ENCODE results near the gene PABPN1L. TPM values are rescaled to one million over a fixed set of nuclear protein-coding genes. Genes with fewer than 3 reads are reported as not detected.

PABPN1L gene
- total and polyA plus RNA-seq, 2 of the 13 experiments (the other 11 are each of a cell fraction or from before 2014, with no cell fraction given), result not detected

DNA sequence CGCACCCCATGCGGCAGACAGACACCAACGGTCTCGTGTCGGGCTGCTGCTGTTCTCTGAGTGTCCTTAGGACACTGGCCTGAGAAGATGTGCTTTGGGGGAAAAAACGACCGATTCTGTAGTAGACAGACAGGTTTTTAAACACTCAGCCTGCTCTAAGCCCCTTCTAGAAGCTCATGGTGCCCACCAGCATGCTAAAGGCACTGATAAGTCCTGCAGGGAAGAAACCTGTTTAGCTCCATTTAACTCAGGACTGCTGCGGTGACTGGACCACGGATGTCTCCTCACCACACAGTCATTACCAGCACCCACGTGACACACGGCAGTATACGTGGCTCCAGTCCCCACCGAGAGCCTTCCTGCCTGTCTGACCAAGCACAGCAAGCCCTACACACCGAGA lies 35.7 kb downstream of the PABPN1L start:
- Histone ChIP-seq H3K36me3 (replicated peaks in 1 of 2; ENCODE audit: control insufficient read depth in 1 of 2, insufficient read depth in 2 of 2, low read length in 2 of 2) (no peaks in the 10 kb centered on the region), H3K27me3 (ENCODE audit: control insufficient read depth in 1 of 2, insufficient read depth in 2 of 2, low read length in 2 of 2) (no peaks in the 10 kb centered on the region), H3K27ac (ENCODE audit: extremely low read length, insufficient read depth, low read length) (no peak overlapping the region), H3K79me2 (ENCODE audit: insufficient read depth, low read length) (no peaks in the 10 kb centered on the region), H3K4me1 (ENCODE audit: insufficient read depth, low read length) (0 out of 2 replicates have a peak, but pooled peaks cover 7% of the 10 kb centered on the region), H4K20me1 (ENCODE audit: insufficient read depth, low read length) (no peaks in the 10 kb centered on the region), H3K4me2 (ENCODE audit: low read depth, low read length) (no peak overlapping the region), H2AFZ (ENCODE audit: low read length) (no peak overlapping the region), H3K4me3 (replicated peaks in 1 of 3; ENCODE audit: insufficient read depth in 1 of 3, low read depth in 2 of 3, low read length in 3 of 3) (no peak overlapping the region), H3K9ac (ENCODE audit: insufficient read depth, low read depth, low read length) (no peak overlapping the region), H3K9me3 (ENCODE audit: low read length) (no peaks in the 10 kb centered on the region)
- CTCF ChIA-PET (ENCODE audit: low intra/inter-chr PET ratio, low total read pairs), result no interaction called here
- no TSS peak for BruUV-seq (replicated peaks)
- FAIRE-seq (no peak), ATAC-seq (no peak), DNase-seq (ENCODE audit: low spot score) (no peak)
- POLR2A ChIA-PET, result no interaction called here
- intact Hi-C loops (cut with micrococcal nuclease; ENCODE audit: unreplicated experiment), result no loop called here
- WGBS (ENCODE audit: low lambda C conversion rate), result 66% methylated on average over 12 of the region's 14 CpGs
- TF ChIP-seq SP4 (CRISPR knock-in tag; IDR thresholded peaks at IDR 0.05) (no peak), STAG1 (CRISPR knock-in tag; IDR thresholded peaks at IDR 0.05) (no peak), ZNF672 (CRISPR knock-in tag; IDR thresholded peaks at IDR 0.05) (no peak), ZNF616 (CRISPR knock-in tag; IDR thresholded peaks at IDR 0.05; ENCODE audit: low read depth) (no peak)
- in situ Hi-C loops (cut with HindIII; ENCODE audit: extremely low pct_ligation_motif_present, low pct_unique_long_range_greater_than_20kb), result no loop called here

DNA sequence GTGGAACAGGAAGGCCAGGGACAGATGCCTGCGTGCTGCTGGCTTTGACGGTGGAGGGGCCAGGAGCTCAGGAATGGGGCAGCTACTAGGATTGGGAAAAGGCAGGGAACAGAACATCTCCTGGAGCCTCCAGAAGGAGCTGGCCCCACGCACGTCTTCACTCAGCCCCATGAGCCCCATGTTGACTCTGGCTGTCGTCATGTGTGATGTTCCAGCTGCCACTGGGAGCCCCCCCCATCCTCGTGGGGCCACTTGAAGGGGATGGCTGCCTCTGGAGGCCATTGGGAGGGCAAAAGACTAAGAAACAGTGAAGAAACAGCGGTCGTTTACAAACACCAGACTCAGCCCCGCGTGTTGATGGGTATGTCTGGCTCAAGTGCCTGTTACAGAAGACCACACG lies 36.2 kb downstream of the PABPN1L start:
- ATAC-seq (no peak), FAIRE-seq (no peak), DNase-seq (ENCODE audit: low spot score) (no peak)
- Histone ChIP-seq H2AFZ (ENCODE audit: low read length) (no peak overlapping the region), H3K4me1 (ENCODE audit: insufficient read depth, low read length) (0 out of 2 replicates have a peak, but pooled peaks cover 7% of the 10 kb centered on the region), H3K79me2 (ENCODE audit: insufficient read depth, low read length) (no peaks in the 10 kb centered on the region), H4K20me1 (ENCODE audit: insufficient read depth, low read length) (no peaks in the 10 kb centered on the region), H3K27me3 (ENCODE audit: control insufficient read depth in 1 of 2, insufficient read depth in 2 of 2, low read length in 2 of 2) (no peaks in the 10 kb centered on the region), H3K4me2 (ENCODE audit: low read depth, low read length) (no peak overlapping the region), H3K9me3 (ENCODE audit: low read length) (no peaks in the 10 kb centered on the region), H3K36me3 (replicated peaks in 1 of 2; ENCODE audit: control insufficient read depth in 1 of 2, insufficient read depth in 2 of 2, low read length in 2 of 2) (no peaks in the 10 kb centered on the region), H3K27ac (ENCODE audit: extremely low read length, insufficient read depth, low read length) (no peak overlapping the region), H3K4me3 (replicated peaks in 1 of 3; ENCODE audit: insufficient read depth in 1 of 3, low read depth in 2 of 3, low read length in 3 of 3) (no peak overlapping the region), H3K9ac (ENCODE audit: insufficient read depth, low read depth, low read length) (no peak overlapping the region)
- in situ Hi-C loops (cut with HindIII; ENCODE audit: extremely low pct_ligation_motif_present, low pct_unique_long_range_greater_than_20kb) (no loop called here), intact Hi-C loops (cut with micrococcal nuclease; ENCODE audit: unreplicated experiment) (no loop called here)
- 73% methylated on average over 9 of the region's 11 CpGs for WGBS (ENCODE audit: low lambda C conversion rate)
- ChIA-PET CTCF (ENCODE audit: low intra/inter-chr PET ratio, low total read pairs) (no interaction called here), POLR2A (interaction anchor here (0.7 kb wide), 1 partner anchor 96 kb away, joined by 5 read pairs; no protein-coding TSS in a partner anchor)
- BruUV-seq (replicated peaks), result no TSS peak
- TF ChIP-seq SNAI1 (CRISPR knock-in tag; IDR thresholded peaks at IDR 0.05; ENCODE audit: borderline replicate concordance) (no peak), ISX (CRISPR knock-in tag; conservative IDR thresholded peaks at IDR 0.05) (no peak), RFXAP (CRISPR knock-in tag; IDR thresholded peaks at IDR 0.05; ENCODE audit: borderline replicate concordance) (no peak), SMC3 (IDR thresholded peaks at IDR 0.05; ENCODE audit: low read length) (no peak), SATB2 (CRISPR knock-in tag; IDR thresholded peaks at IDR 0.05) (no peak), RNF2 (conservative IDR thresholded peaks at IDR 0.05; ENCODE audit: low read depth) (no peak), KDM5B (CRISPR knock-in tag; IDR thresholded peaks at IDR 0.05; ENCODE audit: borderline replicate concordance) (no peak), BHLHE40 (IDR thresholded peaks at IDR 0.05; ENCODE audit: low read length) (no peak), POGZ (CRISPR knock-in tag; IDR thresholded peaks at IDR 0.05) (no peak)
- TF ChIP-seq, protein P1, sequence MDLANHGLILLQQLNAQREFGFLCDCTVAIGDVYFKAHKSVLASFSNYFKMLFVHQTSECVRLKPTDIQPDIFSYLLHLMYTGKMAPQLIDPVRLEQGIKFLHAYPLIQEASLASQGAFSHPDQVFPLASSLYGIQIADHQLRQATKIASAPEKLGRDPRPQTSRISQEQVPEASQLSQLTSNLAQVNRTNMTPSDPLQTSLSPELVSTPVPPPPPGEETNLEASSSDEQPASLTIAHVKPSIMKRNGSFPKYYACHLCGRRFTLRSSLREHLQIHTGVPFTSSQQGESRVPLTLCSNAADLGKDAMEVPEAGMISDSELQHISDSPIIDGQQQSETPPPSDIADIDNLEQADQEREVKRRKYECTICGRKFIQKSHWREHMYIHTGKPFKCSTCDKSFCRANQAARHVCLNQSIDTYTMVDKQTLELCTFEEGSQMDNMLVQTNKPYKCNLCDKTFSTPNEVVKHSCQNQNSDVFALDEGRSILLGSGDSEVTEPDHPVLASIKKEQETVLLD (CRISPR knock-in tag; IDR thresholded peaks at IDR 0.05; ENCODE audit: low read depth), result no peak
- TF ChIP-seq, protein P2, sequence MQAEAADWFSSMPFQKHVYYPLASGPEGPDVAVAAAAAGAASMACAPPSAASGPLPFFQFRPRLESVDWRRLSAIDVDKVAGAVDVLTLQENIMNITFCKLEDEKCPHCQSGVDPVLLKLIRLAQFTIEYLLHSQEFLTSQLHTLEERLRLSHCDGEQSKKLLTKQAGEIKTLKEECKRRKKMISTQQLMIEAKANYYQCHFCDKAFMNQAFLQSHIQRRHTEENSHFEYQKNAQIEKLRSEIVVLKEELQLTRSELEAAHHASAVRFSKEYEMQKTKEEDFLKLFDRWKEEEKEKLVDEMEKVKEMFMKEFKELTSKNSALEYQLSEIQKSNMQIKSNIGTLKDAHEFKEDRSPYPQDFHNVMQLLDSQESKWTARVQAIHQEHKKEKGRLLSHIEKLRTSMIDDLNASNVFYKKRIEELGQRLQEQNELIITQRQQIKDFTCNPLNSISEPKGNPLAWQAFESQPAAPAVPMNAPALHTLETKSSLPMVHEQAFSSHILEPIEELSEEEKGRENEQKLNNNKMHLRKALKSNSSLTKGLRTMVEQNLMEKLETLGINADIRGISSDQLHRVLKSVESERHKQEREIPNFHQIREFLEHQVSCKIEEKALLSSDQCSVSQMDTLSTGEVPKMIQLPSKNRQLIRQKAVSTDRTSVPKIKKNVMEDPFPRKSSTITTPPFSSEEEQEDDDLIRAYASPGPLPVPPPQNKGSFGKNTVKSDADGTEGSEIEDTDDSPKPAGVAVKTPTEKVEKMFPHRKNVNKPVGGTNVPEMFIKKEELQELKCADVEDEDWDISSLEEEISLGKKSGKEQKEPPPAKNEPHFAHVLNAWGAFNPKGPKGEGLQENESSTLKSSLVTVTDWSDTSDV (CRISPR knock-in tag; IDR thresholded peaks at IDR 0.05), result no peak
- TF ChIP-seq, protein P3, sequence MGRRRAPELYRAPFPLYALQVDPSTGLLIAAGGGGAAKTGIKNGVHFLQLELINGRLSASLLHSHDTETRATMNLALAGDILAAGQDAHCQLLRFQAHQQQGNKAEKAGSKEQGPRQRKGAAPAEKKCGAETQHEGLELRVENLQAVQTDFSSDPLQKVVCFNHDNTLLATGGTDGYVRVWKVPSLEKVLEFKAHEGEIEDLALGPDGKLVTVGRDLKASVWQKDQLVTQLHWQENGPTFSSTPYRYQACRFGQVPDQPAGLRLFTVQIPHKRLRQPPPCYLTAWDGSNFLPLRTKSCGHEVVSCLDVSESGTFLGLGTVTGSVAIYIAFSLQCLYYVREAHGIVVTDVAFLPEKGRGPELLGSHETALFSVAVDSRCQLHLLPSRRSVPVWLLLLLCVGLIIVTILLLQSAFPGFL (CRISPR knock-in tag; IDR thresholded peaks at IDR 0.05), result no peak

All from HepG2 (cell line).